RWPE2 (cell line): ENCODE data around the gene MOB3C.
A peak's percentile ranks its signal among the peaks of the same experiment; 100 is the strongest.
"Not testable (repeated sequence)": the region's sequence is repeated elsewhere in the genome, so short reads cannot be mapped to it uniquely, and the experiment has no call there.

Source experiments
- ATAC-seq: fragments of 200-7000 bp; cut with Tn5 transposase; 3 replicates; pipeline ENCODE4 v1.9.1; 2021; ENCODE audit warnings: low read depth
- DNase-seq: peaks from one replicate; pipeline ENCODE4 v3.0.0-alpha.2; 2020; ENCODE audit warnings: low spot score
- H3K27ac ChIP-seq: fragments of 450-650 bp; 2 replicates; pipeline ENCODE4 v1.5.1; 2017; ENCODE audit warnings: mild to moderate bottlenecking; ENCODE audit not compliant: poor library complexity, severe bottlenecking
- H3K27me3 ChIP-seq: fragments of 250-450 bp; sonication (Bioruptor Pico); 2 replicates; pipeline ENCODE4 v1.5.1; 2021; ENCODE audit warnings: mild to moderate bottlenecking, moderate library complexity; ENCODE audit not compliant: insufficient read depth, poor library complexity, severe bottlenecking
- H3K36me3 ChIP-seq: fragments of 250-450 bp; sonication (Bioruptor Pico); 2 replicates; pipeline ENCODE4 v1.5.1; 2020; ENCODE audit warnings: low read depth, mild to moderate bottlenecking, moderate library complexity
- H3K4me1 ChIP-seq: fragments of 250-450 bp; sonication (Bioruptor Pico); 2 replicates; pipeline ENCODE4 v1.5.1; 2021; ENCODE audit warnings: mild to moderate bottlenecking, moderate library complexity; ENCODE audit not compliant: insufficient read depth, poor library complexity, severe bottlenecking
- H3K4me3 ChIP-seq: fragments of 250-450 bp; sonication (Bioruptor Pico); 2 replicates; pipeline ENCODE4 v1.5.1; 2021; ENCODE audit warnings: mild to moderate bottlenecking, moderate library complexity; ENCODE audit not compliant: severe bottlenecking
- H3K9me3 ChIP-seq: fragments of 250-450 bp; sonication (Bioruptor Pico); 2 replicates; pipeline ENCODE4 v1.5.1; 2021; ENCODE audit warnings: mild to moderate bottlenecking, moderate library complexity; ENCODE audit not compliant: severe bottlenecking
- CTCF ChIP-seq: fragments of 450-650 bp; IDR thresholded peaks from one replicate; pipeline ENCODE4 v1.5.1; 2017; ENCODE audit warnings: mild to moderate bottlenecking, moderate library complexity; ENCODE audit not compliant: poor library complexity, severe bottlenecking

The MOB3C gene

GRCh38 chr1:46616277-46617107 is at the start of gene MOB3C:
MOB3C (minus strand) TSS chr1:46616811; CDS start chr1:46613321, 3,490 bp downstream.
- Histone ChIP-seq H3K4me1 (peaks cover 36% of the 10 kb centered on the region), H3K36me3 (peaks cover 5% of the 10 kb centered on the region), H3K4me3 (peak within 1 kb of the TSS; percentile 88), H3K27me3 (no peaks in the 10 kb centered on the region), H3K27ac (peak within 1 kb of the TSS; percentile 83), H3K9me3 (no peaks in the 10 kb centered on the region)
- DNase-seq, result no peak
- no peak for TF ChIP-seq CTCF
- ATAC-seq, result peak; percentile 60

- ATAC-seq, result no peak
- TF ChIP-seq CTCF, result no peak
- H3K36me3 ChIP-seq, result peaks cover 35% of the 10 kb centered on the region
- peaks cover 5% of the 10 kb centered on the region for H3K4me1 ChIP-seq
- no peaks in the 10 kb centered on the region for H3K27me3 ChIP-seq
- no peak overlapping the region for H3K27ac ChIP-seq
- no peaks in the 10 kb centered on the region for H3K9me3 ChIP-seq
- no peak for DNase-seq
- no peak overlapping the region for H3K4me3 ChIP-seq
Observed at GRCh38 chr1:46665983-46666382, 49.4 kb upstream of the MOB3C start.

- H3K27ac ChIP-seq, DNase-seq, H3K9me3 ChIP-seq, ATAC-seq, H3K4me3 ChIP-seq, H3K27me3 ChIP-seq, H3K4me1 ChIP-seq: not testable (repeated sequence)
- H3K36me3 ChIP-seq, result peaks cover 50% of the 10 kb centered on the region
Observed at GRCh38 chr1:46662919-46663318, 46.3 kb upstream of the MOB3C start.

GRCh38 chr1:46660116-46660515 is 43.5 kb upstream of the MOB3C start:
- not testable (repeated sequence) for H3K4me3 ChIP-seq, ATAC-seq
- H3K36me3 ChIP-seq, result peaks cover 70% of the 10 kb centered on the region

GRCh38 chr1:46659307-46659870 is 42.8 kb upstream of the MOB3C start:
- DNase-seq (no peak), ATAC-seq (no peak)
- Histone ChIP-seq H3K4me1 (no peaks in the 10 kb centered on the region), H3K4me3 (no peak overlapping the region), H3K27me3 (no peaks in the 10 kb centered on the region), H3K27ac (no peak overlapping the region), H3K9me3 (no peaks in the 10 kb centered on the region), H3K36me3 (peaks cover 69% of the 10 kb centered on the region)
- TF ChIP-seq CTCF, result no peak

More at GRCh38 chr1:46660116-46660515, 43.5 kb upstream of the MOB3C start:
- H3K4me1 ChIP-seq, H3K27me3 ChIP-seq, DNase-seq, H3K27ac ChIP-seq, H3K9me3 ChIP-seq: not testable (repeated sequence)
